ENCODE data around the gene PRELP.

DNA sequence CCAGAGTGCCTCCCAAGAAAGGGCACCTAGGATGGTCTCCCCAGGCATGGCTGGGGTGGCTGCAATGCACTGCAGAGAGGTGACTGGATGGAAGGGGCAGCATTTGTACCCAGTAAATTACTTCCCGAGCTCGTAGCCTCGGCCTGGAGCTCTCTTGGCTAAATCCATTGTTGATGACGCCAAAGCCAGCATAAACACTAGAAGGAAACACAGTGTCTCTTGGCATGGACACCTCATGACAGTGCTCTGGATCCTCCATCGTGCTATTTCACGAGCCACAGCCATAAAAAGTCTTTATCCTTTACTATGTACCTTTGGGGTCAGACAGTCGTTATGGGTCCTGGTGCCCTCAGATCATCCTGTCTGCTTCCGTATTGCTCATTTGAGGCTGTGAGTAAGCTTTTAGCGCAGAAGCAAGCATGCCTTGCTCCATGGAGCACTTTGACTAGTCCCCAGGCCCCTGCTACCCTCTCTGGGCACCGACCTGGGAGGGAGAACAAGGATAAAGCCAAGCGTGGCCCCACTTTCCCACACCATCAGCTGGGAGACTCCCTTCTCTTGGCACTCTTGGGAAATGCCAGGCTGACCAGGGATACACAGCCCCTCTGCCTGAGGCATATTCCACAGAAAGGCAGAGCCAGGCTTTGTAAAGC is 10.3 kb upstream of the PRELP start:
- TF ChIP-seq, protein P1, sequence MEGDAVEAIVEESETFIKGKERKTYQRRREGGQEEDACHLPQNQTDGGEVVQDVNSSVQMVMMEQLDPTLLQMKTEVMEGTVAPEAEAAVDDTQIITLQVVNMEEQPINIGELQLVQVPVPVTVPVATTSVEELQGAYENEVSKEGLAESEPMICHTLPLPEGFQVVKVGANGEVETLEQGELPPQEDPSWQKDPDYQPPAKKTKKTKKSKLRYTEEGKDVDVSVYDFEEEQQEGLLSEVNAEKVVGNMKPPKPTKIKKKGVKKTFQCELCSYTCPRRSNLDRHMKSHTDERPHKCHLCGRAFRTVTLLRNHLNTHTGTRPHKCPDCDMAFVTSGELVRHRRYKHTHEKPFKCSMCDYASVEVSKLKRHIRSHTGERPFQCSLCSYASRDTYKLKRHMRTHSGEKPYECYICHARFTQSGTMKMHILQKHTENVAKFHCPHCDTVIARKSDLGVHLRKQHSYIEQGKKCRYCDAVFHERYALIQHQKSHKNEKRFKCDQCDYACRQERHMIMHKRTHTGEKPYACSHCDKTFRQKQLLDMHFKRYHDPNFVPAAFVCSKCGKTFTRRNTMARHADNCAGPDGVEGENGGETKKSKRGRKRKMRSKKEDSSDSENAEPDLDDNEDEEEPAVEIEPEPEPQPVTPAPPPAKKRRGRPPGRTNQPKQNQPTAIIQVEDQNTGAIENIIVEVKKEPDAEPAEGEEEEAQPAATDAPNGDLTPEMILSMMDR (IDR thresholded peaks at IDR 0.05): no peak
- no peak for TF ChIP-seq POLR2A (IDR thresholded peaks at IDR 0.05)

All from lower leg skin (tissue), 3 donors.